ENCODE data around the gene HSPE1. TPM values are rescaled to one million over a fixed set of nuclear protein-coding genes. Genes with fewer than 3 reads are reported as not detected.
"Not testable (repeated sequence)": the region's sequence is repeated elsewhere in the genome, so short reads cannot be mapped to it uniquely, and the experiment has no call there.

Gene HSPE1
- total RNA-seq (ENCODE audit: low replicate concordance): 165 and 167 TPM in 2 replicates
- long read RNA-seq, transcript HSPE1-201 (4 exons, 950 nt): major isoform, 105 of 119 reads
- long read RNA-seq, partial matches to known transcripts: 4 of 119 reads
- long read RNA-seq, other reads (novel, unspliced or antisense): 10 of 119 reads

DNA sequence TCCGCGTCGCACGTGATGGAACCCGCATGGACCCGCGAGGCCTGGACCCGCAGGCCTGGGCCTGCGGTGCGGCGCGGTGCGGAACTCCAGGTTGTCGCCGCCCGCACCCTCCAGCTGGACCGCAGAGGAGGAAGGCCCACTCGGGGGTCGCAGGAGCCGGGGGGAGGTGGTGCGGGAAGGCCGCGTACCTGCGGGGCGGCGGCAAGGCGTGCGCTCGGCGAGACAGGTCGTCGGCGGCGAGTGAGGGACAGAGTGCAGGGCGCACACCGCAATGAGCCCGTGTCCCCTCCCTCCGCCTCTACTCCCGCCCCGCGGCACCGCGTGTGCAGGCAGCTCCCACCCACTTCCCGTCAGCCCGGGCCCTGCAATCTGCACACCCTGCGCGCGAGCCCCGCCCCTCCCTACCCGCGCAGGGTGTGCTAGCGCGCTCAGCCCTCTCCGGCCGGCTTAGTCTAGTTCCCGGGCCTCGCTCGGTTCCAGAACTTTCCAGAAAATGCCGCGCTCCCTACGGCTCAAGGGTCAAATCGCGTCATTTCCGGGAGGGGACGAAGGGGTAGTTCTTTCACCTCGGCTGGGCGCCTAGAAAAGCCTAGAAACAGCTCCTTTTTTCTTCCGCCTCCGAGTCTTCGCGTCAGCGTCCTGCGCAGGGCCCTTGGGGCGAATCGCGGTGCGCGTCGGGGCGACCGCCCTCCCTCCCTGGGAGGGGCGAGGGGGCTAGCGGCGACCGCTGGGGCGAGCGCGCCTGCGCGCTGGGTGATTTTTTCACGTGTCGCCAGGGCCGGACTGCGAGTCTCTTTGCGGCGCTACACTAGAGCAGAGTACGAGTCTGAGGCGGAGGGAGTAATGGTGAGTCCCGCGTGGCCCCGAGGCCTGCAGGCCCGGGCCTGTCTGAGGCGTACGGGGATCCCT is at the start of gene HSPE1, which contains the start of gene HSPD1:
TSS of gene HSPE1 (plus strand) at position 786 of the 909 bp plus-strand sequence. CDS start at position 844, 58 bp downstream.
TSS of gene HSPD1 (minus strand) at position 247 of the 909 bp plus-strand sequence. CDS start 992 bp downstream, outside the sequence.
- TF ChIP-seq, protein P1, sequence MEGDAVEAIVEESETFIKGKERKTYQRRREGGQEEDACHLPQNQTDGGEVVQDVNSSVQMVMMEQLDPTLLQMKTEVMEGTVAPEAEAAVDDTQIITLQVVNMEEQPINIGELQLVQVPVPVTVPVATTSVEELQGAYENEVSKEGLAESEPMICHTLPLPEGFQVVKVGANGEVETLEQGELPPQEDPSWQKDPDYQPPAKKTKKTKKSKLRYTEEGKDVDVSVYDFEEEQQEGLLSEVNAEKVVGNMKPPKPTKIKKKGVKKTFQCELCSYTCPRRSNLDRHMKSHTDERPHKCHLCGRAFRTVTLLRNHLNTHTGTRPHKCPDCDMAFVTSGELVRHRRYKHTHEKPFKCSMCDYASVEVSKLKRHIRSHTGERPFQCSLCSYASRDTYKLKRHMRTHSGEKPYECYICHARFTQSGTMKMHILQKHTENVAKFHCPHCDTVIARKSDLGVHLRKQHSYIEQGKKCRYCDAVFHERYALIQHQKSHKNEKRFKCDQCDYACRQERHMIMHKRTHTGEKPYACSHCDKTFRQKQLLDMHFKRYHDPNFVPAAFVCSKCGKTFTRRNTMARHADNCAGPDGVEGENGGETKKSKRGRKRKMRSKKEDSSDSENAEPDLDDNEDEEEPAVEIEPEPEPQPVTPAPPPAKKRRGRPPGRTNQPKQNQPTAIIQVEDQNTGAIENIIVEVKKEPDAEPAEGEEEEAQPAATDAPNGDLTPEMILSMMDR (conservative IDR thresholded peaks at IDR 0.05): no peak
- Mint-ChIP-seq H3K9me3 (no peaks in the 10 kb centered on the region), H3K4me1 (ENCODE audit: unreplicated experiment) (peaks cover 38% of the 10 kb centered on the region)

DNA sequence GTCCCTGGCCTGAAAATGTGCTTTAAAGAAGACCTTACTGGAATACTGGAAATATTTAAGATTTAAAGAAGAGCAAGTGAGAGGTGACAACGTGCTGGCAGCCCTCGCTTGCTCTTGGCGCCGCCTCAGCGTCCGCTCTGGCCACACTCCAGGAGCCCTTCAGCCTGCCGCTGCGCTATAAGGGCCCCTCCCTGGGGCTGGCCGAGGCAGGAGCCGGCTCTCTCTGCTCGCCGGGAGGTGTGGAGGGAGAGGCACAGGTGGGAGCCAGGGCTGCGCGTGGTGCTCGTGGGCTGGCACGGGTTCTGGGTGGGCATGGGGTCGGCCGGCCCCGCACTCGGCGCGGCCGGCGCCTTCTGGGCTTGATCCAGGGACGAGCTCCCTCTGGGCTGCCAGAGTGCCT is 49.7 kb upstream of the HSPE1 start:
- Mint-ChIP-seq H3K27ac (no peak overlapping the region), H3K36me3 (no peaks in the 10 kb centered on the region), H3K9me3 (no peaks in the 10 kb centered on the region), H3K27me3 (no peaks in the 10 kb centered on the region), H3K4me1 (ENCODE audit: unreplicated experiment) (peaks cover 15% of the 10 kb centered on the region), H3K4me3 (no peak overlapping the region)
- DNase-seq (ENCODE audit: extremely low spot score, unreplicated experiment): no peak
- TF ChIP-seq, protein P1 (conservative IDR thresholded peaks at IDR 0.05): no peak

More for the DNA sequence above, at the start of gene HSPE1, which contains the start of gene HSPD1:
- peak within 1 kb of the TSS; percentile 98 for H3K4me3 Mint-ChIP-seq
- H3K27me3 Mint-ChIP-seq: no peaks in the 10 kb centered on the region
- peaks cover 38% of the 10 kb centered on the region for H3K36me3 Mint-ChIP-seq
- peak; percentile 97 for DNase-seq (ENCODE audit: extremely low spot score, unreplicated experiment)
- H3K27ac Mint-ChIP-seq: peak within 1 kb of the TSS; percentile 97

DNA sequence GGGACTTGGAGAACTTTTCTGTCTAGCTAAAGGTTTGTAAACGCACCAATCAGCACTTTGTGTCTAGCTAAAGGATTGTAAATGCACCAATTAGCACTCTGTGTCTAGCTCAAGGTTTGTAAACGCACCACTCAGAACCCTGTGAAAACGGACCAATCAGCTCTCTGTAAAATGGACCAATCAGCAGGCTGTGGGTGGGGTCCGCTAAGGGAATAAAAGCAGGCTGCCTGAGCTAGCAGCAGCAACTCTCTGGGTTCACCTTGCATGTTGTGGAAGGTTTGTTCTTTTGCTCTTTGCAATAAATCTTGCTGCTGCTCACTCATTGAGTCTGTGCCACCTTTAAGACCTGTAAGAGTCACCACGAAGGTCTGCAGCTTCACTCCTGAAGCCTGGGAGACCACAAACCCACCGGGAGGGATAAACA is 49.2 kb upstream of the HSPE1 start:
- H3K9me3 Mint-ChIP-seq; H3K27me3 Mint-ChIP-seq; DNase-seq (ENCODE audit: extremely low spot score, unreplicated experiment); H3K27ac Mint-ChIP-seq; H3K36me3 Mint-ChIP-seq; H3K4me3 Mint-ChIP-seq: not testable (repeated sequence)
- peaks cover 15% of the 10 kb centered on the region for H3K4me1 Mint-ChIP-seq (ENCODE audit: unreplicated experiment)

DNA sequence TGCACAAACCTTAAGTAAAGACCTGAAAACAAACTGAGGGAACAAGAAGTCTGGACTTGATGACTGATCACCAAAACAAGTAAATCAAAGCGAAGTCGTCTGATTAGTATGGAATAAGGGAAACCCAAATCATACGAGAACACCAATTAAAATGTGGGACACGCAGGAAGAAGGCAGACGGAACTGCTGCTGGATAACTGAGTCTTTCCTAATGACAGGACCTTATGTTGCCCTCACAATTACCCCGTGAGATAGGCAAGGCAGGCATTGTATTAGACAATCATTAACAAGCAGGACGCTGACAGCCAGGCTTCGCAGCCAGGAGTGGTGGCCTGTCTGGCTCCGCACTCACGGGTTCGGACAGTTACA is 47.4 kb upstream of the HSPE1 start:
- Mint-ChIP-seq H3K9me3 (no peaks in the 10 kb centered on the region), H3K27me3 (no peaks in the 10 kb centered on the region), H3K4me1 (ENCODE audit: unreplicated experiment) (peaks cover 15% of the 10 kb centered on the region), H3K27ac (peak overlapping the region; percentile 100), H3K36me3 (no peaks in the 10 kb centered on the region), H3K4me3 (peak overlapping the region; percentile 100)
- no peak for DNase-seq (ENCODE audit: extremely low spot score, unreplicated experiment)
- TF ChIP-seq, protein P1 (conservative IDR thresholded peaks at IDR 0.05): no peak

DNA sequence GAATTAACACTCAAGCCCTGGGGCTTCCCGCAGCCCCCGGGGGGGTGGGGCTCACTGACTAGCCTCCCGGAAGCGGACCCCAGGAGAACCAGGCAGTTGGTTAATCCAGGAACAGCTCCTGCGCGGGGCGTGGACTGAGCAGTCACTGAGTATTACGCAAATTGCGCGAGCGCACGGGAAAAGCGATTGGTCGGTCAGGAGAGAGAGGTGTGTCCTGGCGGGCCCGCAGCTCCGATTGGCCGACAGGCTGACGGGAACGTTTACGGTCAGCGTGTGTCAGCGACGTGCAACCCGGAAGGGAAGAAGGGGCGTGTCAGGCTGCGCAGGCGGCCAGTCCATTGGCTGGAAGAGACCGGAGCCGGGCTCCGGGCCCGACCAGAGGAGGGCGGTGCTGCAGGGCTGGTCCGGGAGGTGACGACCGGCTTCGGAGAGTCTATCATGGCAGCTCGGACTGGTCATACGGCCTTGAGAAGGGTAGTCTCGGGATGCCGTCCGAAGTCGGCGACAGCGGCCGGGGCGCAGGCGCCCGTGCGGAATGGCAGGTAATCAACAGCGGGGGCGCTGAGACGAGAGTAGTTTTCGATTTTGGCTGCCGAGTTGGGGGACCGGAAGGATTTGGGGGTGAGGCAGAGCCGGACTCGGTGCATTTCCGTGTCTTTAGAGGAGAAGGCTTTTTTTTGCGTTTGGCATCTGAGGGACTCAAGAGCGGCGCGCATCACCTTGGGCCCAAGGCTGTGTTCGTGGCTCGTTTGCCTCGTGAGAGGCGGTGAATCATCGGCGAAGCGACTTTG is 46.9 kb upstream of the HSPE1 start, which contains the start of gene COQ10B:
TSS of gene COQ10B (plus strand) at position 430 of the 791 bp plus-strand sequence. CDS start at position 439, 9 bp downstream.
- Mint-ChIP-seq H3K9me3 (no peaks in the 10 kb centered on the region), H3K36me3 (no peaks in the 10 kb centered on the region), H3K27me3 (no peaks in the 10 kb centered on the region), H3K27ac (peak within 1 kb of the TSS; percentile 100), H3K4me3 (peak within 1 kb of the TSS; percentile 100), H3K4me1 (ENCODE audit: unreplicated experiment) (peaks cover 15% of the 10 kb centered on the region)
- DNase-seq (ENCODE audit: extremely low spot score, unreplicated experiment): peak; percentile 97
- TF ChIP-seq, protein P1 (conservative IDR thresholded peaks at IDR 0.05): peak; percentile 27

All from type B pancreatic cell (in vitro differentiated cells).